ENCODE data around the gene CMIP.

The CMIP gene

GRCh38 chr16:81482329-81483063 is 37.9 kb downstream of the CMIP start:
- DNase-seq: no peak

- DNase-seq: no peak
Measured at GRCh38 chr16:81483064-81483969, 38.7 kb downstream of the CMIP start.

GRCh38 chr16:81483970-81484595 is 39.5 kb downstream of the CMIP start:
- no peak for DNase-seq

GRCh38 chr16:81484908-81485624 is 40.5 kb downstream of the CMIP start:
- no peak for DNase-seq

GRCh38 chr16:81485824-81486539 is 41.4 kb downstream of the CMIP start:
- DNase-seq: no peak

GRCh38 chr16:81486540-81487061 is 42.0 kb downstream of the CMIP start:
- no peak for DNase-seq

GRCh38 chr16:81487301-81487720 is 42.7 kb downstream of the CMIP start:
- no peak for DNase-seq

- DNase-seq: no peak
Measured at GRCh38 chr16:81488687-81489411, 44.2 kb downstream of the CMIP start.

- no peak for DNase-seq
Measured at GRCh38 chr16:81489547-81490267, 45.1 kb downstream of the CMIP start.

- no peak for DNase-seq
Measured at GRCh38 chr16:81491541-81492188, 47.1 kb downstream of the CMIP start.

- DNase-seq: no peak
Measured at GRCh38 chr16:81492311-81492761, 47.7 kb downstream of the CMIP start.

GRCh38 chr16:81492965-81493754 is 48.6 kb downstream of the CMIP start:
- no peak for DNase-seq

- peak; percentile 79 for DNase-seq
Measured at GRCh38 chr16:81493755-81494433, 49.3 kb downstream of the CMIP start.

- no peak for DNase-seq
Measured at GRCh38 chr16:81494434-81494806, 49.8 kb downstream of the CMIP start.

- DNase-seq: no peak
Measured at GRCh38 chr16:81494888-81495287, 50.3 kb downstream of the CMIP start.

GRCh38 chr16:81495321-81496234 is 51.0 kb downstream of the CMIP start:
- DNase-seq: no peak

GRCh38 chr16:81496321-81496720 is 51.7 kb downstream of the CMIP start:
- DNase-seq: no peak

Measured in stimulated activated CD4-positive, alpha-beta T cell treated with anti-CD3 and anti-CD28 coated beads, Interleukin-1b, Interleukin-23, amount 100 ng/mL, for 48 hours (primary cell).